B cell (primary cell): Measurements from ENCODE around the gene ARHGDIA. TPM values are rescaled to one million over a fixed set of nuclear protein-coding genes. Genes with fewer than 3 reads are reported as not detected.

ENCODE experiments used
- ATAC-seq: fragments of 200-7000 bp; cut with Tn5 transposase; one replicate; pipeline ENCODE4 v1.10.0; 2021; ENCODE audit warnings: low read depth, mild to moderate bottlenecking, moderate number of reproducible peaks, moderate library complexity
- CTCF ChIA-PET: fragments of 350-600 bp; sonication (Branson Sonifier 250); formaldehyde crosslinking; loops from one replicate; lab custom pipeline; 2021; ENCODE audit warnings: antibody characterized with exemption, inconsistent platforms; lab: Charles Lee
- POLR2A ChIA-PET: fragments of 350-600 bp; sonication (Branson Sonifier 250); formaldehyde crosslinking; loops from one replicate; lab custom pipeline; 2021; ENCODE audit warnings: antibody characterized with exemption; lab: Charles Lee
- DNase-seq: peaks from one replicate; pipeline ENCODE4 v3.0.0; 2013
- H2AFZ ChIP-seq: 2 replicates; pipeline ENCODE4 v1.6.1; 2012; ENCODE audit warnings: mild to moderate bottlenecking, low read depth, low read length; ENCODE audit not compliant: insufficient read depth, poor library complexity, severe bottlenecking
- H3K27ac ChIP-seq, 2 donors: 1 replicate in 1 of 2; 2 replicates in 1 of 2; pipeline ENCODE4 v1.5.1; 2012 to 2013; ENCODE audit warnings: low read length in 2 of 2, mild to moderate bottlenecking in 2 of 2, moderate library complexity in 1 of 2
- H3K27me3 ChIP-seq, 4 experiments: fragments of 200-600 bp in 1 of 4; sonication (generic) in 1 of 4; replicated peaks in 1 of 4; 1 replicate in 2 of 4; 2 replicates in 2 of 4; pipeline versions ENCODE4 v1.6.1 to v1.7.0; 2013 to 2016; ENCODE audit warnings: low read length in 3 of 4, mild to moderate bottlenecking in 2 of 4, mixed read lengths in 1 of 4, moderate library complexity in 1 of 4; ENCODE audit not compliant: insufficient read depth in 4 of 4, control insufficient read depth in 3 of 4; ENCODE audit errors: control extremely low read depth in 1 of 4
- H3K36me3 ChIP-seq, 2 experiments: replicated peaks in 1 of 2; 1 replicate in 1 of 2; 2 replicates in 1 of 2; pipeline versions ENCODE4 v1.6.1 to v1.7.1; 2013; ENCODE audit warnings: low read length in 1 of 2; ENCODE audit not compliant: insufficient read depth in 2 of 2, control insufficient read depth in 1 of 2; ENCODE audit errors: control extremely low read depth in 1 of 2, extremely low read depth in 1 of 2
- H3K4me1 ChIP-seq, 2 donors: fragments of 200-600 bp in 1 of 2; sonication (generic) in 1 of 2; 1 replicate in 1 of 2; 2 replicates in 1 of 2; pipeline versions ENCODE4 v1.5.1 to v1.6.1; 2013 to 2017; ENCODE audit warnings: low read length in 2 of 2; ENCODE audit not compliant: control insufficient read depth in 2 of 2, insufficient read depth in 2 of 2
- H3K4me2 ChIP-seq: replicated peaks from 2 replicates; pipeline ENCODE3; 2012; ENCODE audit warnings: mild to moderate bottlenecking, low read depth, low read length; ENCODE audit not compliant: poor library complexity, severe bottlenecking
- H3K4me3 ChIP-seq, 5 experiments: fragments of 200-600 bp in 1 of 5; sonication (generic) in 1 of 5; 1 replicate in 3 of 5; 2 replicates in 2 of 5; pipeline versions ENCODE4 v1.5.1 to v1.7.0; 2011 to 2016; ENCODE audit warnings: low read length in 4 of 5, mild to moderate bottlenecking in 4 of 5, low read depth in 2 of 5, control low read depth in 1 of 5, moderate library complexity in 1 of 5; ENCODE audit not compliant: insufficient read depth in 1 of 5; ENCODE audit errors: control extremely low read depth in 1 of 5, extremely low read depth in 1 of 5
- H3K79me2 ChIP-seq: fragments of 200-600 bp; sonication (generic); one replicate; pipeline ENCODE4 v1.6.0; 2016; ENCODE audit warnings: low read length; ENCODE audit not compliant: control insufficient read depth, insufficient read depth
- H3K9ac ChIP-seq: fragments of 200-600 bp; sonication (generic); 2 replicates; pipeline ENCODE4 v1.6.1; 2017; ENCODE audit warnings: mild to moderate bottlenecking, low read length, moderate library complexity
- H3K9me3 ChIP-seq, 3 donors: one replicate each; pipeline versions ENCODE4 v1.6.1 to v1.7.1; 2013; ENCODE audit warnings: low read length in 2 of 3; ENCODE audit not compliant: control insufficient read depth in 2 of 3, insufficient read depth in 1 of 3; ENCODE audit errors: control extremely low read depth in 1 of 3
- H4K20me1 ChIP-seq: 2 replicates; pipeline ENCODE4 v1.6.0; 2012; ENCODE audit warnings: mild to moderate bottlenecking, low read length; ENCODE audit not compliant: insufficient read depth, control insufficient read depth, poor library complexity, severe bottlenecking
- H3K27ac Mint-ChIP-seq: one replicate; pipeline ENCODE4 v1.8.0; 2021; ENCODE audit warnings: mixed read lengths
- H3K27me3 Mint-ChIP-seq: one replicate; pipeline ENCODE4 v1.8.0; 2021; ENCODE audit warnings: mixed read lengths
- H3K4me1 Mint-ChIP-seq: one replicate; pipeline ENCODE4 v1.8.0; 2021; ENCODE audit warnings: mixed read lengths
- H3K4me3 Mint-ChIP-seq: one replicate; pipeline ENCODE4 v1.8.0; 2021; ENCODE audit warnings: mixed read lengths
- H3K9me3 Mint-ChIP-seq: one replicate; pipeline ENCODE4 v1.8.0; 2022; ENCODE audit warnings: mixed read lengths; ENCODE audit not compliant: insufficient read depth
- CTCF ChIP-seq: fragments of 200-600 bp; IDR thresholded peaks from one replicate; pipeline ENCODE4 v1.8.0; 2022; ENCODE audit warnings: antibody characterized with exemption, mild to moderate bottlenecking
- EZH2 ChIP-seq: IDR thresholded peaks from 2 replicates; pipeline ENCODE4 v1.6.1; 2012; ENCODE audit warnings: borderline replicate concordance, low read depth, mild to moderate bottlenecking, moderate library complexity, low read length; ENCODE audit not compliant: insufficient read depth, poor library complexity, severe bottlenecking
- WGBS: methylation state at CpG from one replicate; pipeline ENCODE4 v1.1.5; 2013; ENCODE audit warnings: missing lambda C conversion rate; ENCODE audit not compliant: insufficient coverage; 5-methylcytosine and 5-hydroxymethylcytosine counted together
- intact Hi-C: fragments of 100-400 bp; cut with micrococcal nuclease; formaldehyde crosslinking; loops from one replicate; pipeline ENCODE4 v1.10.0; 2022
- polyA plus RNA-seq: library from polyadenylated mRNA; depleted of rRNA; stranded (reverse); fragments of >200 nt; gene quantifications from 2 replicates; pipeline ENCODE4 v1.2.3, GENCODE V29; 2012
- total RNA-seq, 2 donors: library from RNA; stranded (reverse); fragments of 120-200 nt in 1 of 2; gene quantifications; 1 replicate in 1 of 2; 2 replicates in 1 of 2; pipeline versions ENCODE4 v1.2.3 to v1.2.4, GENCODE V29; 2013 to 2022

The ARHGDIA gene
- total and polyA plus RNA-seq, 2 donors (not counting 1 experiment from before 2014, with no cell fraction given): 262 to 510 TPM

GRCh38 chr17:81859906-81860755 is 11.0 kb downstream of the ARHGDIA start, which contains the start of gene P4HB:
Gene P4HB, minus strand, starts transcription at chr17:81860535. Its CDS starts 64 bp downstream, at chr17:81860471.
- Histone ChIP-seq H4K20me1 (peaks cover 36% of the 10 kb centered on the region), H3K4me3 (peak within 1 kb of the TSS; percentile 71 to 80 (median 75)), H3K36me3 (peaks cover under 1 to 19% of the 10 kb centered on the region in 2 experiments), H3K27me3 (no peaks in the 10 kb centered on the region), H3K27ac (peak within 1 kb of the TSS; percentile 94 to 98), H3K79me2 (peaks cover 53% of the 10 kb centered on the region), H2AFZ (peak within 1 kb of the TSS; percentile 76), H3K4me2 (peak within 1 kb of the TSS; percentile 87), H3K9ac (peak within 1 kb of the TSS; percentile 84), H3K4me1 (peaks cover 17 to 26% of the 10 kb centered on the region in 2 donors), H3K9me3 (no peaks in the 10 kb centered on the region)
- H3K27ac Mint-ChIP-seq: peak within 1 kb of the TSS; percentile 96
- intact Hi-C loops: loop anchor here (1.0 to 10.0 kb wide), 11 partner anchors 11 to 435 kb away; partner anchors contain the start of genes ALYREF, ANAPC11, ARHGDIA and ARL16
- no peak for DNase-seq
- under 1% methylated on average over 95 of the region's 95 CpGs for WGBS
- POLR2A ChIA-PET: interaction anchor here (1.0 to 2.5 kb wide), 3 partner anchors 10 to 27 kb away, joined by 6 to 15 read pairs (median 9); partner anchors contain the start of genes ARHGDIA and MCRIP1
- no peaks in the 10 kb centered on the region for H3K9me3 Mint-ChIP-seq
- H3K27me3 Mint-ChIP-seq: no peaks in the 10 kb centered on the region
- peaks cover 32% of the 10 kb centered on the region for H3K4me1 Mint-ChIP-seq
- ATAC-seq: no peak
- CTCF ChIA-PET: interaction anchor here (1.0 to 1.6 kb wide), 2 partner anchors 10 to 157 kb away, joined by 4 to 7 read pairs; partner anchors contain the start of genes ARHGDIA and MRPL12
- TF ChIP-seq CTCF (no peak), EZH2 (no peak)
- H3K4me3 Mint-ChIP-seq: peak within 1 kb of the TSS; percentile 92
